Activated CD4-positive, alpha-beta T cell treated with anti-CD3 and anti-CD28 coated beads, Interleukin-2, amount 10 ng/mL, durations not matched to agents 7 days and 5 days (primary cell): ENCODE data around the gene RSPO3. TPM values are rescaled to one million over a fixed set of nuclear protein-coding genes. Genes with fewer than 3 reads are reported as not detected.

Experiments used
- CTCF ChIA-PET: fragments of 350-600 bp; sonication (Branson Sonifier 250); formaldehyde crosslinking; loops from one replicate; lab custom pipeline; 2021; ENCODE audit warnings: antibody characterized with exemption; lab: Charles Lee
- POLR2A ChIA-PET: fragments of 350-600 bp; sonication (Branson Sonifier 250); formaldehyde crosslinking; loops from one replicate; lab custom pipeline; 2021; ENCODE audit warnings: antibody characterized with exemption; lab: Charles Lee
- DNase-seq: peaks from one replicate; pipeline ENCODE4 v3.0.0-alpha.2; 2020
- H3K27ac Mint-ChIP-seq: one replicate; pipeline ENCODE4 v1.8.0; 2021; ENCODE audit warnings: mild to moderate bottlenecking, moderate library complexity, mixed read lengths
- H3K27me3 Mint-ChIP-seq: one replicate; pipeline ENCODE4 v1.8.0; 2021; ENCODE audit warnings: mixed read lengths
- H3K36me3 Mint-ChIP-seq: one replicate; pipeline ENCODE4 v1.8.0; 2021; ENCODE audit warnings: low read depth, mixed read lengths
- H3K4me1 Mint-ChIP-seq: one replicate; pipeline ENCODE4 v1.8.0; 2021; ENCODE audit warnings: mixed read lengths
- H3K4me3 Mint-ChIP-seq: one replicate; pipeline ENCODE4 v1.8.0; 2021; ENCODE audit warnings: mild to moderate bottlenecking, moderate library complexity, mixed read lengths
- H3K9me3 Mint-ChIP-seq: one replicate; pipeline ENCODE4 v1.8.0; 2021; ENCODE audit warnings: mixed read lengths
- total RNA-seq, 2 experiments: library from RNA; stranded (reverse); gene quantifications; one replicate each; pipeline ENCODE4 v1.2.3, GENCODE V29; 2021

RSPO3 gene
- total RNA-seq, 2 experiments from 2014 or later: not detected

DNA sequence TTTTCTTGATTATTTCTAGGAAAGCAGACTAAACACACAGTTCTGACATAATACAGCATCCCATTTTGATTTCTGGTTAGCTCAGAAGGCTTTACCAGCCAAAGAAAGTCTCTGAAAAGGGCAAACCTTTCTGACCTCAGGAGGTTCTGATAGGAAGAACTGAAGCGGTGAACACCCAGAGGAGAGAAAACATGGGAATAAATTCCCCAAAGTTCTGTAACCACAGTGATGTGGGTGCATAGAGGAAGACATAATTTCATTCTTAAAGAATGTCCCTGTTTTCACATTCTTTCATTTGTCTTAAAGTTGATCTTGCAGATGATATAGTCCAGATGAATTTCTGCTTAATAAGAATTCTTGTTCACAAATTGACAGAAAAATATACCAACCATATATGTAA, 60.3 kb downstream of the RSPO3 start:
- H3K9me3 Mint-ChIP-seq: no peaks in the 10 kb centered on the region
- POLR2A ChIA-PET: no interaction called here
- no peak overlapping the region for H3K27ac Mint-ChIP-seq
- CTCF ChIA-PET: no interaction called here
- H3K4me3 Mint-ChIP-seq: no peak overlapping the region
- no peaks in the 10 kb centered on the region for H3K4me1 Mint-ChIP-seq
- DNase-seq: no peak
- peaks cover 20% of the 10 kb centered on the region for H3K27me3 Mint-ChIP-seq
- H3K36me3 Mint-ChIP-seq: no peaks in the 10 kb centered on the region

DNA sequence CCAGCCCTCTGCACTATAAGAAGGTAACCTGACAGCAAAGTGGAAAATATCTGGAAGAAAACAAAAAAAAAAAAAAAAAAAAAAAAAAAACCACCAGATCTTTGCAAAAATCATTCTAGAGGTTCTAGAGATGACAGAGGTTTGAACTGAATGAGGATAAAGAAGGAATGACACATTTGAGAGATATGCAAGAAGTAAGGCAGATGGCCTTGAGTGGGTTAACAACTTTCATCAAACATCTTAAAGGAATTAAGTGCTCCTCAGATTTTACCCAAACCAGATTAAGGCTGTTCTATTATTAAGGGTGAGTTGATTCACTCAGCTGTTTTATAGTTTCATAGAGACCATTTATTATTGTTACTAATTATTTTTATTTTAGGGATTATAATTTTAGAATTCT, 62.0 kb downstream of the RSPO3 start:
- DNase-seq: no peak
- Mint-ChIP-seq H3K27ac (no peak overlapping the region), H3K9me3 (no peaks in the 10 kb centered on the region), H3K4me1 (no peaks in the 10 kb centered on the region), H3K36me3 (no peaks in the 10 kb centered on the region), H3K4me3 (no peak overlapping the region), H3K27me3 (peaks cover 26% of the 10 kb centered on the region)
- ChIA-PET POLR2A (no interaction called here), CTCF (no interaction called here)

DNA sequence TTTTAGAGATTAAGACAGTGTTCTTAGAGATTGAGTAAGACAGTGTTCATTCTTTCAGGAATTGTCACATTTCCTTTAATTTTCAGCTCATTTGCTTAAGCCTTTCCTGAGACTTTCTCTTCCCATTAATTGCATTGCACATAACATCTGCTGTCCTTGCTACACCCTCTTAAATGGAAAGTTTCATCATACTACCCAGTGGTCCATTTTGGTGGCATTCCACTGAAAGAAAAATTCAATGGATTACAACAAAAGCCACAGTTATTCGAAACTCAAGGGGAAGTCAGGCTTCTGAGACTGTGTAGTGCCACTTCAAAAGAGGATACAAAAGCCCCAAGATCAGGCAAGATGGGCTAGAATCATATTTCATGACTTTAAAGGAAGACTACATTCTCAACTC, 64.0 kb downstream of the RSPO3 start:
- DNase-seq: no peak
- Mint-ChIP-seq H3K27ac (no peak overlapping the region), H3K27me3 (peaks cover 26% of the 10 kb centered on the region), H3K4me3 (no peak overlapping the region), H3K4me1 (no peaks in the 10 kb centered on the region), H3K36me3 (no peaks in the 10 kb centered on the region), H3K9me3 (no peaks in the 10 kb centered on the region)
- ChIA-PET CTCF (no interaction called here), POLR2A (no interaction called here)

DNA sequence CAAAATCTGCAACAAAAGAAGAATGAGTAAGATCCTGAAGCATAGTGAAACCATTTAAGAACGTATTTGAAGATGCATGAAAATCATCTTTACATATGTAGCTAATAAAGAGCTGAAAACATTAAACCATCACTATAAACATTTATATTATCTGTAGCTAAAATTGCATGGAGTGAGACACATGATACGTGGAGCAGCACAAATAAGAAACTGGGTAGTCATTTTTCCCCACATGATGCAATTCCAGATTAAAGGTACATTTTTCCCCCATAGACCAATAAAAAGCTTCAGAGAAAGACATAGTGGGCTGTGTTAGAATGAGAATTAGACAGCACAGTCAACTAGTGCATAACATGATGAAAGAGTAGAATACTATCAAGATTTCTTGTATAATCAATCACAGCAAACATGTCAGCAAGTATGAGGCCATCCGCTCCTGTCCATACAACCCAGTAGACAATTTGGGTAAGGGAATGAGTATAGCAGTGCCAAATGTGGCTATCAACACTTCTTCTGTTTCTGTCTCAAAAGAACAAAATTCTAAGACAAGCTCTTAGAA, 67.0 kb downstream of the RSPO3 start:
- H3K4me3 Mint-ChIP-seq: no peak overlapping the region
- CTCF ChIA-PET: no interaction called here
- H3K36me3 Mint-ChIP-seq: no peaks in the 10 kb centered on the region
- H3K27me3 Mint-ChIP-seq: peaks cover 13% of the 10 kb centered on the region
- DNase-seq: no peak
- no peaks in the 10 kb centered on the region for H3K9me3 Mint-ChIP-seq
- no peak overlapping the region for H3K27ac Mint-ChIP-seq
- POLR2A ChIA-PET: no interaction called here
- no peaks in the 10 kb centered on the region for H3K4me1 Mint-ChIP-seq

DNA sequence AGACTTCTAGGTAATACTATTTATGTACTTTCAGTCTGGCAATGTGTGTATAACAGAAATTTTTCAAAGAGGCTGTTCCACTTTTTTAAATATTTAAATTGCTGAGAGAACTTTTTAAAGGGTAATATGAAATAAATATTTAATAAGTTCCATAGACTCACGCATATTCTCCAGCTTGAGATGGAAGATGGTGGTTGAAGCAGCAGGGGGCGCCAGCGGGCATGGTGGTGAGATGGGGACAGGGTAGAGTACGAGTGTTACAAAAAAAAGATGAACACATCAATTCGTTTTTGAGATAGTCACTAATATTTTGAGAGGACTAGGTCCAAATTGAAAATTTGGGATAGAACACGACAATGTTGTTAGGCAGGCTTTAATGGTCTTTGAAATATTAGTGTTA, 68.4 kb downstream of the RSPO3 start:
- Mint-ChIP-seq H3K4me1 (no peaks in the 10 kb centered on the region), H3K4me3 (no peak overlapping the region), H3K36me3 (no peaks in the 10 kb centered on the region), H3K27me3 (peaks cover 12% of the 10 kb centered on the region), H3K27ac (no peak overlapping the region), H3K9me3 (no peaks in the 10 kb centered on the region)
- peak; percentile 61 for DNase-seq
- CTCF ChIA-PET: interaction anchor here (0.7 kb wide), 1 partner anchor 43 kb away, joined by 3 read pairs; no protein-coding TSS in a partner anchor
- POLR2A ChIA-PET: no interaction called here

DNA sequence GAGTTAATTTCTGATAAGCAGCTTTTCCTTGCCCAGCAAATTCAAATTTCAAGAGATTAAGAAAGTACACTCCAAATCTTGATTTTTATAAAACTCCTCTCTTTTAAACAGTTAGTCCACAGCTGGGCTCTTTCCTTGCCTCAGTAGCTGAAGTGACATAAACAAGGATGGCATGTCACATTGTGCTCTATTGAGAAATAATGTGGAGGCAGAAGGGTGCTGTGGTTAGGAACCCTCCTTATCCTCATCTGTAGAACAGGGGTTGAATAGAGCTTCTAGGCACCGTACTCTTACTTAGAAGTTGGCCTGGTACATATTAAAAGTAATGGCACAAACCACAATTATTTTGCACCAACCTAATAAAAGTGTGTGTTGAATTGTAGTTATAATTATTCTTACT, 70.3 kb downstream of the RSPO3 start:
- Mint-ChIP-seq H3K27me3 (peaks cover 6% of the 10 kb centered on the region), H3K9me3 (no peaks in the 10 kb centered on the region), H3K4me3 (no peak overlapping the region), H3K36me3 (no peaks in the 10 kb centered on the region), H3K4me1 (no peaks in the 10 kb centered on the region), H3K27ac (no peak overlapping the region)
- ChIA-PET POLR2A (no interaction called here), CTCF (interaction anchor here (0.6 to 1.0 kb wide), 2 partner anchors 14 to 78 kb away, joined by 3 read pairs; partner anchors contain the start of gene RNF146)
- no peak for DNase-seq

DNA sequence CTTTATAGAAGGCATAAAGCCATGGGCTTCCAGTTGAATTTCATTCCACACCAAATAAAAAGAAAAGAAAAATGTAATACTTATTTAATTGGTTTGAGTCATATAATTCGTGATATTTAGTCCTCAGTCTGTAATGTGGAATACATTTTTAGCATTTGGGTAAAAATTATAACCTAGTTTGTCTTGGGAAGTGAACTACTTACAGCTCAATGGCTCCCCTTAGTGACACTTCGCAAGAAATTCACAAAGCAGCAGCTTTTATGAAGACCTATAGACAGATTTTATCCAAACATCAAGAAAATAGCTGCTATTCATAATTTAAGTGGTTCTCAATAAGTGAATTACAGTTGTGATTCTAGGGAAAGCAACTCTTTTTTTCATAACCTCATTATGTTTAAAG, 72.1 kb downstream of the RSPO3 start:
- no peak overlapping the region for H3K27ac Mint-ChIP-seq
- H3K9me3 Mint-ChIP-seq: no peaks in the 10 kb centered on the region
- no peak for DNase-seq
- H3K4me1 Mint-ChIP-seq: no peaks in the 10 kb centered on the region
- peaks cover 2% of the 10 kb centered on the region for H3K27me3 Mint-ChIP-seq
- no peaks in the 10 kb centered on the region for H3K36me3 Mint-ChIP-seq
- POLR2A ChIA-PET: no interaction called here
- H3K4me3 Mint-ChIP-seq: no peak overlapping the region
- CTCF ChIA-PET: no interaction called here

DNA sequence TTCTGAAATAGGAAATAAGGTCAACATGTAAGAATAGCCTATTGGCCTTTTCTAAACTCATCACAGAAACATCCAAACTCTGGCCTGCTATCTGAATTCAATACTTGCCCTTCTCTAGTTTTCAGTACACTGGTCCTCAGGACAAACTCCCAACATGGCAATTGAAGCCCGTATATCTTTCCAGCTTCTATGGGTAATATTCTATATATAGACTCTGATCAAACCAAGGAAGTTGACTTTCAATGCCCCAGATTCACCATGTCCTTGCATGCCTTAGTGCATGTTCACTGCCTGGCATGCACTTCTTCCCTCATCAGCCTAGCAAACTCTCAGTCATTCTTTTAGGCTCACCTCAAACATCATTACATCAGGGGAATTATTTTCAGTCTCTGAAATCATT, 73.2 kb downstream of the RSPO3 start:
- Mint-ChIP-seq H3K4me3 (no peak overlapping the region), H3K27ac (no peak overlapping the region), H3K36me3 (no peaks in the 10 kb centered on the region), H3K9me3 (no peaks in the 10 kb centered on the region), H3K4me1 (no peaks in the 10 kb centered on the region), H3K27me3 (peaks cover 2% of the 10 kb centered on the region)
- no peak for DNase-seq
- CTCF ChIA-PET: no interaction called here
- POLR2A ChIA-PET: no interaction called here

DNA sequence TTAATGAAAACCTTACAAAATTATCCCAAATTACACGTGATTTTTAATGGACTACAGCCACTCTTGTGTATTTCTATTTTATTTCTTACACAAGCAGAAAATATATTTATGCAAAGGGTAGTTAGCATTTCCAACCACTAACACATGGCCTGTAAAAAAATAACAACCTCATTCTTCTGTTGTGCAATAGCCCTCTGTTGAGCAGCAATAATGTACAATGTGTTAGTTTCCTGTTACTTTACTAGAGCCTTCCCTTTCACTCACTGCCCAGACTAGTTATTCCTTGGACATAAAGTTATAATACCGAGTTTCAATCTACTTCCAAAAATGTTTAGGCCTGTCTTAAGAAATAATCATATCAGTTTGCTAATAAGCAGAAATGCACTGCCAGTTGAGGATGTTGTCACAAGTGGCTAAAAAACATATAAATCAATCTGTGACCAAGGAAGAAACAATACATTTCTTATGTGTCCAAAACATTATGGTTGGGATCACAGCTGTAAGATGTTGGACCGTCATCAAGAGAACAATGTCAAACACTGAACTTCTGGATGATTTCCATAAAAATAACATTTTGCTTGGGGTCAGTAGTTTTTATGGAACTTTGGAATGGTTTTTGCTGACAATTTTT, 74.6 kb downstream of the RSPO3 start:
- no peak overlapping the region for H3K4me3 Mint-ChIP-seq
- H3K27me3 Mint-ChIP-seq: peaks cover 8% of the 10 kb centered on the region
- no peak overlapping the region for H3K27ac Mint-ChIP-seq
- H3K9me3 Mint-ChIP-seq: no peaks in the 10 kb centered on the region
- no peak for DNase-seq
- ChIA-PET POLR2A (no interaction called here), CTCF (no interaction called here)
- H3K4me1 Mint-ChIP-seq: no peaks in the 10 kb centered on the region
- no peaks in the 10 kb centered on the region for H3K36me3 Mint-ChIP-seq

DNA sequence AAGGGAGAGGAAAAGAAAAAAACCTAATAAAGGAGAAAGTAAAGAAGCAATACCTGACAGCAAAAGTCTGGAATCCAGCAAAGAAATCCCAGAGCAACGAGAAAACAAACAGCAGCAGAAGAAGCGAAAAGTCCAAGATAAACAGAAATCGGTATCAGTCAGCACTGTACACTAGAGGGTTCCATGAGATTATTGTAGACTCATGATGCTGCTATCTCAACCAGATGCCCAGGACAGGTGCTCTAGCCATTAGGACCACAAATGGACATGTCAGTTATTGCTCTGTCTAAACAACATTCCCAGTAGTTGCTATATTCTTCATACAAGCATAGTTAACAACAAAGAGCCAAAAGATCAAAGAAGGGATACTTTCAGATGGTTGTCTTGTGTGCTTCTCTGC, 77.4 kb downstream of the RSPO3 start:
- CTCF ChIA-PET: no interaction called here
- Mint-ChIP-seq H3K36me3 (no peaks in the 10 kb centered on the region), H3K4me1 (no peaks in the 10 kb centered on the region), H3K27me3 (peaks cover 8% of the 10 kb centered on the region), H3K9me3 (no peaks in the 10 kb centered on the region), H3K27ac (no peak overlapping the region), H3K4me3 (no peak overlapping the region)
- POLR2A ChIA-PET: no interaction called here
- no peak for DNase-seq

DNA sequence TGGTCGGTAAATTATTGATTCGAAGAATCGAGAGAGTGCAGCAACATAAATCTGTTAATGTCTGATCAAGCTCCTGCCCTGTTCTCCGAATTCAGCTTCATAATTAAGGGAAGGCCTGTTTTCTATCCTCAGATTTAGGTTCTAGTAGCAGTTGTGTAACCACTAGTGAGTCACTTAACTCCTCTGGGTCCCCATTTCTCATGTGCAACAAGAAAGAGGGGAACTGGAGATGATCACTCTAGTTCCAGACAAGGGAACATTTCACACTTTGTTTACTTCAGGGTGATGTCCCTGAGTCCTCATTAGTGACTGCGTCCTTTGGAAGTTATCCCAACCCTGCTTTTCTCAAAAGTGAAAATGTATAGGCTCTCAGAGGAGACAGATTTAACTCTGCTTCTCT, 80.1 kb downstream of the RSPO3 start:
- no peaks in the 10 kb centered on the region for H3K9me3 Mint-ChIP-seq
- no peak overlapping the region for H3K27ac Mint-ChIP-seq
- no peaks in the 10 kb centered on the region for H3K36me3 Mint-ChIP-seq
- POLR2A ChIA-PET: no interaction called here
- CTCF ChIA-PET: no interaction called here
- H3K4me3 Mint-ChIP-seq: no peak overlapping the region
- no peaks in the 10 kb centered on the region for H3K4me1 Mint-ChIP-seq
- no peak for DNase-seq
- peaks cover 8% of the 10 kb centered on the region for H3K27me3 Mint-ChIP-seq

DNA sequence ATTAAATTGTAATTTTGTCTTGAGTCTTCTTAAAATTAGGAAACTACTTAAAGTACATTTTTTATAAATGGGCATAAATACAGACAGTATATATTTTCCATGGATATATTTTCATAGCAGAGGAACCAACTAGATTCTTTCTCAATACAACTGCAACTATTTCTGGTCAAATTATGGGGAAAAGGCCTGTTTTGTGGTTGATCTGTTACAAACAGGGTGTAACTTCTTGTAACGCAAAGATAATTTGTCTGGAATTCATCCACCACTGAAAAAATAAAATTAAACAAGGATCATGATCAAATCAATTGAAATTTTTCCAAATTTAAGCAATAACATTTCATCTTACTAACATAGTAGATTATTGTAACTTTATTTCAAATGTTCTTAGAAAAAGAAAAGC, 81.0 kb downstream of the RSPO3 start:
- Mint-ChIP-seq H3K27me3 (peaks cover 7% of the 10 kb centered on the region), H3K4me3 (no peak overlapping the region), H3K4me1 (no peaks in the 10 kb centered on the region), H3K36me3 (no peaks in the 10 kb centered on the region), H3K9me3 (no peaks in the 10 kb centered on the region), H3K27ac (no peak overlapping the region)
- CTCF ChIA-PET: no interaction called here
- POLR2A ChIA-PET: no interaction called here
- no peak for DNase-seq

DNA sequence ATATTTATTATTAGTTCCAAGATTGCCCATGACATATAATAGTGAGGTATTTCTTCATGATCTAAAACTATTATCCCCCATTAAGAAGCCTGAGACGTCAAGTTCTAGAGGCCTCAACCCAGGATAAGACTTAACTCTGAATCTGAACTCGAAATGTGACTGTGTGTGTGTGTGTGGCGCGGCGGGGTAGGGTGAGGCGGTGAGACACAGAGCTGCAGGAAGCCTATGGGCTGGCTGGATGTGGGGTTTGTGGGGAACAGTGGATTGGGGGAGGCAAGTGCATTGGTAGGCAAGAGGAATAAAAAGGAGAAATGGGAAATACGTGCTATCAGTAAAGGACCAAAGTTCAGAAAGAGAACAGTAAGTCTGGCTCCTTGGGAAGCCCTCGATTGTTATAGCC, 81.6 kb downstream of the RSPO3 start:
- H3K4me1 Mint-ChIP-seq: no peaks in the 10 kb centered on the region
- H3K4me3 Mint-ChIP-seq: no peak overlapping the region
- H3K9me3 Mint-ChIP-seq: no peaks in the 10 kb centered on the region
- H3K27me3 Mint-ChIP-seq: peaks cover 5% of the 10 kb centered on the region
- ChIA-PET CTCF (no interaction called here), POLR2A (no interaction called here)
- no peaks in the 10 kb centered on the region for H3K36me3 Mint-ChIP-seq
- DNase-seq: no peak
- no peak overlapping the region for H3K27ac Mint-ChIP-seq

DNA sequence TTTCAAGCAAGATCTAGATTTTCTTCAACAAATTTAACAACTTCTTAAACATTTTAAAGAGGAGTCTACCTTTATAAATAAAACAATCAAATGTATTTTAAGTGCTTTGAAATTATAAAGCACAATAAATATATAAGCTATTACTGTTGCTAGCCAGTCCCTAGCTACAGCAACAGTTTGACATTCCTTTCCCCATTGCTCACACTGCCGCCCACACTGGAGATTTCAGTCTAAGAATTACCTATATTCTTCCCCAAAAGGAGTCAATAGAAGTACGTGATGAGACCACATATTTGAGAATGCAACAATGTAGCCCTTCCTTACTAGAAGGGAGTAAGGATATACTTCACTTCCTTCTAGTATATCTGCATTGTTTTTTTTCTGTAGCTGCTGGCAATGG, 82.8 kb downstream of the RSPO3 start:
- Mint-ChIP-seq H3K4me3 (no peak overlapping the region), H3K27ac (no peak overlapping the region), H3K9me3 (no peaks in the 10 kb centered on the region), H3K4me1 (no peaks in the 10 kb centered on the region), H3K36me3 (no peaks in the 10 kb centered on the region), H3K27me3 (peaks cover 5% of the 10 kb centered on the region)
- CTCF ChIA-PET: interaction anchor here (0.6 kb wide), 1 partner anchor 1193 kb away, joined by 5 read pairs; no protein-coding TSS in a partner anchor
- DNase-seq: no peak
- POLR2A ChIA-PET: no interaction called here
